Neural cell (in vitro differentiated cells): ENCODE results near the gene ADO.

Source experiments
- CTCF ChIP-seq: fragments of 450-650 bp; IDR thresholded peaks from 2 replicates; pipeline ENCODE4 v1.5.1; 2014; ENCODE audit warnings: antibody characterized with exemption, mild to moderate bottlenecking, moderate library complexity; ENCODE audit not compliant: poor library complexity, severe bottlenecking
- EP300 ChIP-seq: fragments of 450-650 bp; conservative IDR thresholded peaks from 2 replicates; pipeline ENCODE4 v1.6.1; 2014; ENCODE audit warnings: antibody characterized with exemption, mild to moderate bottlenecking, moderate library complexity; ENCODE audit not compliant: poor library complexity, severe bottlenecking
- MXI1 ChIP-seq: fragments of 450-650 bp; conservative IDR thresholded peaks from 2 replicates; pipeline ENCODE4 v1.6.1; 2014; ENCODE audit warnings: antibody characterized with exemption, mild to moderate bottlenecking; ENCODE audit not compliant: poor library complexity, severe bottlenecking

GRCh38 chr10:62763155-62763554, 41.4 kb upstream of the ADO start:
- TF ChIP-seq MXI1 (no peak), CTCF (no peak), EP300 (no peak)
